K562 treated with DMSO at 1 percent for 48 hours (cell line): ENCODE data around the gene KMT2C. TPM values are rescaled to one million over a fixed set of nuclear protein-coding genes. Genes with fewer than 3 reads are reported as not detected.

Experiments used
- total RNA-seq: library from RNA; unstranded; fragments of 300-600 nt; gene quantifications from 2 replicates; pipeline ENCODE4 v1.2.3, GENCODE V29; 2022; ENCODE audit warnings: low replicate concordance; ENCODE audit errors: extremely low read depth

Gene KMT2C
- not detected in 2 replicates for total RNA-seq

DNA sequence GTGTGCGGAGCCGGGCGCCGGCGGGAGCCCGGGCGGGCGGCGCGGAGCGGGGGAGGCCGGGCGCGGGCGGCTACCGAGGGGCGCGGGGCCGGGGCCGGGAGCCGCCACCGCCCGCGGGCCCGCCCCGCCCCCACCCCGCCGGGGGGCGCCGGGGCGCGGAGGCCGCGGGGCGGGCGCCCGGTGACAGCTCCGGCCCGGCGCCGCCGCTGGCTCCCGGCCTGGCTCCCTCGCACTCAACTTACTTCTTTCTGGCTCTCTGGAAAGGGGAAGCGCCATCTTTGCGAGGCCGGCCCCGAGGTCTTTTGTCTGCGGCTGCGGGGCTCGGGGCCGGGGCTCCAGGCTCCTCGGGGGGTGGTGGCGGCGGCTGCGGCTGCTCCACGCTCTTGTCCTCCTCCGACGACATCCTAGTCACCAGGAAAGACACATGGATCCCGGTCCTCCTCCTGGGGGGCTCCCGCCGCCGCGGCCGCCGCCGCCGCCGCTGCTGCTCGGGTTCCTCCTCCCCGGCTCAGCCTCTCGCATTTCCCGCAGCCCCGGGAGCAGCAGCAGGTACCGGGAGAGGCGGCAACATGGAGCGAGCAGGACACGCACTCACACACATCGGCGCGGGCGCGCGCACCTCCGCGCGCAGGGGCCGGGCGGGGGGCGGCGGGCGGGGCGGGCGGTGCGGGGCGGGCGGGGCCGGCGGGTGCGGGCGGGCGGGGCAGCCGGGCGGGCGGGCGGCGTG is at the start of gene KMT2C:
Gene KMT2C (minus strand): TSS at position 620 of the 727 bp plus-strand sequence. CDS start 217 bp downstream, at position 403.

Other genes with a start within 250 kb of the KMT2C start
- not detected in 2 replicates for gene XRCC2, start 240.1 kb upstream of the KMT2C start, total RNA-seq